Caco-2 (cell line): Measurements from ENCODE around the gene FGG. TPM values are rescaled to one million over a fixed set of nuclear protein-coding genes. Genes with fewer than 3 reads are reported as not detected.

Source experiments
- BruUV-seq: library from RNA; stranded (reverse); fragments of 400-500 nt; replicated peaks from 2 replicates; lab custom pipeline; 2021; lab: Mats Ljungman, UMichigan
- CTCF ChIA-PET: fragments of 300-600 bp; sonication (Branson Sonifier 250); formaldehyde crosslinking; loops from one replicate; lab custom pipeline; 2022; ENCODE audit warnings: antibody characterized with exemption; lab: Charles Lee
- POLR2A ChIA-PET: fragments of 300-600 bp; sonication (Branson Sonifier 250); formaldehyde crosslinking; loops from one replicate; lab custom pipeline; 2022; ENCODE audit warnings: antibody characterized with exemption; lab: Charles Lee
- DNase-seq, 2 experiments: peaks; one replicate each; pipeline versions ENCODE4 v3.0.0 to v3.0.0-alpha.2; 2020 to 2022
- H3K27me3 ChIP-seq: replicated peaks from 2 replicates; pipeline ENCODE4 v1.6.0; 2011; ENCODE audit warnings: low read length; ENCODE audit not compliant: control insufficient read depth, insufficient read depth
- H3K36me3 ChIP-seq: 2 replicates; pipeline ENCODE4 v1.5.1; 2011; ENCODE audit warnings: low read length; ENCODE audit not compliant: control insufficient read depth, insufficient read depth
- H3K4me1 ChIP-seq: fragments of 250-450 bp; sonication (Bioruptor Pico); 2 replicates; pipeline ENCODE4 v1.5.1; 2020; ENCODE audit warnings: mild to moderate bottlenecking
- H3K4me3 ChIP-seq: 2 replicates; pipeline ENCODE4 v1.5.1; 2011; ENCODE audit warnings: low read depth, mild to moderate bottlenecking, control low read depth, low read length
- H3K9me3 ChIP-seq: fragments of 250-450 bp; sonication (Bioruptor Pico); 2 replicates; pipeline ENCODE4 v1.5.1; 2020; ENCODE audit warnings: mild to moderate bottlenecking, moderate library complexity
- H3K27ac Mint-ChIP-seq: one replicate; pipeline ENCODE4 v1.8.0; 2022; ENCODE audit warnings: mixed read lengths; ENCODE audit not compliant: unreplicated experiment
- H3K27me3 Mint-ChIP-seq: one replicate; pipeline ENCODE4 v1.8.0; 2022; ENCODE audit warnings: mixed read lengths; ENCODE audit not compliant: insufficient read depth, unreplicated experiment
- H3K36me3 Mint-ChIP-seq: one replicate; pipeline ENCODE4 v1.8.0; 2022; ENCODE audit warnings: mild to moderate bottlenecking, mixed read lengths; ENCODE audit not compliant: insufficient read depth, unreplicated experiment
- H3K4me1 Mint-ChIP-seq: one replicate; pipeline ENCODE4 v1.8.0; 2022; ENCODE audit warnings: low read depth, mixed read lengths; ENCODE audit not compliant: unreplicated experiment
- H3K4me3 Mint-ChIP-seq: one replicate; pipeline ENCODE4 v1.8.0; 2022; ENCODE audit warnings: mild to moderate bottlenecking, moderate library complexity, mixed read lengths; ENCODE audit not compliant: unreplicated experiment
- H3K9me3 Mint-ChIP-seq: one replicate; pipeline ENCODE4 v1.8.0; 2022; ENCODE audit warnings: mixed read lengths; ENCODE audit not compliant: unreplicated experiment
- CTCF ChIP-seq, 2 experiments: fragments of 200-600 bp in 1 of 2; IDR thresholded peaks; 1 replicate in 1 of 2; 2 replicates in 1 of 2; pipeline versions ENCODE4 v1.5.1 to v1.8.0; 2011 to 2022; ENCODE audit warnings: antibody characterized with exemption in 1 of 2, control low read depth in 1 of 2, inconsistent platforms in 1 of 2, low read depth in 1 of 2, low read length in 1 of 2, mild to moderate bottlenecking in 1 of 2, moderate library complexity in 1 of 2; ENCODE audit not compliant: insufficient read depth in 1 of 2, severe bottlenecking in 1 of 2, unreplicated experiment in 1 of 2
- intact Hi-C: fragments of 100-400 bp; cut with micrococcal nuclease; formaldehyde crosslinking; loops from one replicate; pipeline ENCODE4 v1.10.0; 2022; ENCODE audit not compliant: unreplicated experiment
- total RNA-seq: library from RNA; stranded (reverse); gene quantifications from 2 replicates; pipeline ENCODE4 v1.2.3, GENCODE V29; 2022

The FGG gene
- total RNA-seq, 1 experiment from 2014 or later = 121 TPM

- H3K36me3 ChIP-seq = no peaks in the 10 kb centered on the region
- ChIA-PET POLR2A (no interaction called here), CTCF (no interaction called here)
- no peaks in the 10 kb centered on the region for H3K9me3 Mint-ChIP-seq
- no peak overlapping the region for H3K27ac Mint-ChIP-seq
- no peak overlapping the region for H3K4me3 ChIP-seq
- no peaks in the 10 kb centered on the region for H3K27me3 ChIP-seq
- H3K4me1 ChIP-seq = peaks cover 45% of the 10 kb centered on the region
- TF ChIP-seq CTCF (IDR thresholded peaks at IDR 0.05; ENCODE audit: insufficient read depth in 1 of 2, low read depth in 1 of 2, low read length in 1 of 2, severe bottlenecking in 1 of 2, unreplicated experiment in 1 of 2) = no peak
- no TSS peak for BruUV-seq
- no peak for DNase-seq
- H3K36me3 Mint-ChIP-seq = no peaks in the 10 kb centered on the region
- H3K27me3 Mint-ChIP-seq = no peaks in the 10 kb centered on the region
- no peaks in the 10 kb centered on the region for H3K9me3 ChIP-seq
- no peak overlapping the region for H3K4me3 Mint-ChIP-seq
- H3K4me1 Mint-ChIP-seq = peaks cover 22% of the 10 kb centered on the region
- intact Hi-C loops = loop anchor here (1.0 kb wide), 2 partner anchors 18 to 26 kb away; partner anchors contain the start of gene FGA
These were observed 4.3 kb upstream of the FGG start for GRCh38 chr4:154616731-154617130.

GRCh38 chr4:154616287-154616686 is 3.8 kb upstream of the FGG start:
- H3K36me3 ChIP-seq = no peaks in the 10 kb centered on the region
- intact Hi-C loops = no loop called here
- H3K27me3 Mint-ChIP-seq = no peaks in the 10 kb centered on the region
- CTCF ChIA-PET = no interaction called here
- peaks cover 45% of the 10 kb centered on the region for H3K4me1 ChIP-seq
- H3K27me3 ChIP-seq = no peaks in the 10 kb centered on the region
- H3K4me3 ChIP-seq = no peak overlapping the region
- DNase-seq = no peak
- no peak for TF ChIP-seq CTCF (IDR thresholded peaks at IDR 0.05; ENCODE audit: insufficient read depth in 1 of 2, low read depth in 1 of 2, low read length in 1 of 2, severe bottlenecking in 1 of 2, unreplicated experiment in 1 of 2)
- no peak overlapping the region for H3K4me3 Mint-ChIP-seq
- no peaks in the 10 kb centered on the region for H3K9me3 Mint-ChIP-seq
- peaks cover 22% of the 10 kb centered on the region for H3K4me1 Mint-ChIP-seq
- no peak overlapping the region for H3K27ac Mint-ChIP-seq
- no peaks in the 10 kb centered on the region for H3K9me3 ChIP-seq
- POLR2A ChIA-PET = no interaction called here
- BruUV-seq = no TSS peak
- no peaks in the 10 kb centered on the region for H3K36me3 Mint-ChIP-seq

GRCh38 chr4:154615211-154615610 is 2.8 kb upstream of the FGG start:
- Histone ChIP-seq H3K36me3 (no peaks in the 10 kb centered on the region), H3K4me1 (peaks cover 45% of the 10 kb centered on the region), H3K4me3 (no peak overlapping the region), H3K27me3 (no peaks in the 10 kb centered on the region), H3K9me3 (no peaks in the 10 kb centered on the region)
- ChIA-PET POLR2A (no interaction called here), CTCF (no interaction called here)
- BruUV-seq = no TSS peak
- no peak for DNase-seq
- Mint-ChIP-seq H3K4me3 (no peak overlapping the region), H3K9me3 (no peaks in the 10 kb centered on the region), H3K36me3 (no peaks in the 10 kb centered on the region), H3K27ac (no peak overlapping the region), H3K4me1 (peaks cover 22% of the 10 kb centered on the region), H3K27me3 (no peaks in the 10 kb centered on the region)
- no peak for TF ChIP-seq CTCF (IDR thresholded peaks at IDR 0.05; ENCODE audit: insufficient read depth in 1 of 2, low read depth in 1 of 2, low read length in 1 of 2, severe bottlenecking in 1 of 2, unreplicated experiment in 1 of 2)
- intact Hi-C loops = no loop called here
